Gastrocnemius medialis (tissue), 4 donors: ENCODE results near the gene EEF2KMT.

Experiments
- CTCF ChIP-seq, 5 experiments: fragments of 450-650 bp in 3 of 5; fragments of 200-600 bp in 2 of 5; sonication (generic) in 2 of 5; IDR thresholded peaks in 4 of 5; conservative IDR thresholded peaks in 1 of 5; 1 replicate in 4 of 5; 2 replicates in 1 of 5; pipeline ENCODE4 v1.5.1; 2016 to 2019; ENCODE audit warnings: antibody characterized with exemption in 5 of 5, mild to moderate bottlenecking in 3 of 5, moderate library complexity in 3 of 5
- POLR2A ChIP-seq, 2 donors: fragments of 450-650 bp; IDR thresholded peaks; one replicate each; pipeline ENCODE4 v1.6.1; 2017; ENCODE audit warnings: antibody characterized with exemption in 2 of 2, mild to moderate bottlenecking in 2 of 2, moderate library complexity in 2 of 2

- no peak for TF ChIP-seq POLR2A (IDR thresholded peaks at IDR 0.05)
- TF ChIP-seq CTCF (IDR thresholded peaks at IDR 0.05 in 4 of 5, conservative IDR thresholded peaks at IDR 0.05 in 1 of 5), result no peak
These were observed 52.0 kb downstream of the EEF2KMT start for GRCh38 chr16:5045499-5046115.
